T-helper 2 cell (primary cell): Measurements from ENCODE around the gene SSUH2.

ENCODE experiments used
- DNase-seq, 5 experiments: peaks; one replicate each; pipeline versions ENCODE4 v3.0.0 to v3.0.0-alpha.2; 2012 to 2022

SSUH2 gene

GRCh38 chr3:8639659-8640000 lies 5.0 kb downstream of the SSUH2 start:
- no peak for DNase-seq

GRCh38 chr3:8638994-8639658 lies 5.5 kb downstream of the SSUH2 start:
- DNase-seq, result no peak

GRCh38 chr3:8637348-8637747 lies 7.2 kb downstream of the SSUH2 start:
- DNase-seq, result no peak

GRCh38 chr3:8635631-8636030 lies 9.0 kb downstream of the SSUH2 start:
- DNase-seq, result no peak

GRCh38 chr3:8635125-8635524 lies 9.5 kb downstream of the SSUH2 start:
- no peak for DNase-seq

GRCh38 chr3:8632402-8633237 lies 12.0 kb downstream of the SSUH2 start:
- DNase-seq, result no peak

- DNase-seq, result no peak
These were observed 12.9 kb downstream of the SSUH2 start for GRCh38 chr3:8631661-8632060.

GRCh38 chr3:8629151-8630021 lies 15.2 kb downstream of the SSUH2 start:
- DNase-seq, result peak in 4 of 5 experiments; percentile 20 to 85 (median 28)

- DNase-seq, result no peak
These were observed 16.6 kb downstream of the SSUH2 start for GRCh38 chr3:8627949-8628348.

- no peak for DNase-seq
These were observed 17.2 kb downstream of the SSUH2 start for GRCh38 chr3:8627201-8627940.

- no peak for DNase-seq
These were observed 18.6 kb downstream of the SSUH2 start for GRCh38 chr3:8625991-8626390.

- DNase-seq, result no peak
These were observed 20.0 kb downstream of the SSUH2 start for GRCh38 chr3:8624612-8625011.

- DNase-seq, result no peak
These were observed 20.9 kb downstream of the SSUH2 start for GRCh38 chr3:8623741-8624140.

GRCh38 chr3:8622873-8623691 lies 21.5 kb downstream of the SSUH2 start:
- DNase-seq, result peak in 3 of 5 experiments; percentile 13 to 37 (median 27)

GRCh38 chr3:8621872-8622271 lies 22.7 kb downstream of the SSUH2 start:
- no peak for DNase-seq

- no peak for DNase-seq
These were observed 23.5 kb downstream of the SSUH2 start for GRCh38 chr3:8621141-8621540.

GRCh38 chr3:8619548-8619947 lies 25.1 kb downstream of the SSUH2 start:
- no peak for DNase-seq

GRCh38 chr3:8618950-8619349 lies 25.6 kb downstream of the SSUH2 start:
- DNase-seq, result no peak

GRCh38 chr3:8617921-8618320 lies 26.7 kb downstream of the SSUH2 start:
- no peak for DNase-seq

- DNase-seq, result no peak
These were observed 33.6 kb downstream of the SSUH2 start for GRCh38 chr3:8610951-8611350.

- DNase-seq, result no peak
These were observed 35.7 kb downstream of the SSUH2 start for GRCh38 chr3:8608791-8609467.
